IPS-20b (cell line): ENCODE data around the gene CRIM1.

Experiments used
- H3K27ac ChIP-seq: one replicate; pipeline ENCODE4 v1.5.1; 2013; ENCODE audit warnings: low read length
- H3K27me3 ChIP-seq: 2 replicates; pipeline ENCODE4 v1.6.1; 2013; ENCODE audit warnings: mild to moderate bottlenecking, low read length, inconsistent platforms; ENCODE audit not compliant: insufficient read depth
- H3K36me3 ChIP-seq: 2 replicates; pipeline ENCODE4 v1.6.1; 2013; ENCODE audit warnings: low read depth, mild to moderate bottlenecking, inconsistent platforms, low read length, moderate library complexity; ENCODE audit not compliant: insufficient read depth
- H3K4me1 ChIP-seq: 2 replicates; pipeline ENCODE4 v1.6.1; 2013; ENCODE audit warnings: mild to moderate bottlenecking, control low read depth, inconsistent platforms, low read length, moderate library complexity; ENCODE audit not compliant: insufficient read depth
- H3K4me3 ChIP-seq: 2 replicates; pipeline ENCODE4 v1.5.1; 2013; ENCODE audit warnings: mild to moderate bottlenecking, low read length, inconsistent platforms
- H3K9ac ChIP-seq: 2 replicates; pipeline ENCODE4 v1.6.1; 2013; ENCODE audit warnings: low read depth, mild to moderate bottlenecking, inconsistent platforms, low read length, moderate library complexity
- H3K9me3 ChIP-seq: 2 replicates; pipeline ENCODE4 v1.6.1; 2013; ENCODE audit warnings: mild to moderate bottlenecking, low read depth, low read length, inconsistent platforms; ENCODE audit not compliant: insufficient read depth

The CRIM1 gene

GRCh38 chr2:36520431-36520830 is 164.9 kb downstream of the CRIM1 start:
- no peak overlapping the region for H3K27ac ChIP-seq
- H3K4me1 ChIP-seq = no peaks in the 10 kb centered on the region
- no peak overlapping the region for H3K9ac ChIP-seq
- no peaks in the 10 kb centered on the region for H3K9me3 ChIP-seq
- H3K4me3 ChIP-seq = no peak overlapping the region
- peaks cover 82% of the 10 kb centered on the region for H3K36me3 ChIP-seq
- no peaks in the 10 kb centered on the region for H3K27me3 ChIP-seq

GRCh38 chr2:36523153-36523552 is 167.6 kb downstream of the CRIM1 start:
- H3K27ac ChIP-seq = no peak overlapping the region
- H3K4me3 ChIP-seq = no peak overlapping the region
- no peaks in the 10 kb centered on the region for H3K9me3 ChIP-seq
- H3K27me3 ChIP-seq = no peaks in the 10 kb centered on the region
- H3K4me1 ChIP-seq = no peaks in the 10 kb centered on the region
- no peak overlapping the region for H3K9ac ChIP-seq
- H3K36me3 ChIP-seq = peaks cover 59% of the 10 kb centered on the region

GRCh38 chr2:36525245-36525644 is 169.7 kb downstream of the CRIM1 start:
- Histone ChIP-seq H3K27ac (no peak overlapping the region), H3K4me1 (peaks cover 7% of the 10 kb centered on the region; the same call in 1 of the 2 replicates), H3K4me3 (no peak overlapping the region), H3K27me3 (no peaks in the 10 kb centered on the region), H3K9ac (no peak overlapping the region), H3K36me3 (peaks cover 41% of the 10 kb centered on the region), H3K9me3 (no peaks in the 10 kb centered on the region)

GRCh38 chr2:36526226-36526625 is 170.6 kb downstream of the CRIM1 start:
- Histone ChIP-seq H3K4me3 (no peak overlapping the region), H3K36me3 (peaks cover 34% of the 10 kb centered on the region), H3K27ac (no peak overlapping the region)

GRCh38 chr2:36528274-36528673 is 172.7 kb downstream of the CRIM1 start:
- Histone ChIP-seq H3K9me3 (no peaks in the 10 kb centered on the region), H3K9ac (no peak overlapping the region), H3K27me3 (no peaks in the 10 kb centered on the region), H3K4me1 (peaks cover 7% of the 10 kb centered on the region; the same call in 1 of the 2 replicates), H3K4me3 (no peak overlapping the region), H3K36me3 (peaks cover 15% of the 10 kb centered on the region), H3K27ac (no peak overlapping the region)

More at GRCh38 chr2:36526226-36526625, 170.6 kb downstream of the CRIM1 start:
- Histone ChIP-seq H3K9me3 (no peaks in the 10 kb centered on the region), H3K9ac (no peak overlapping the region), H3K27me3 (no peaks in the 10 kb centered on the region), H3K4me1 (peaks cover 7% of the 10 kb centered on the region; the same call in 1 of the 2 replicates)

- Histone ChIP-seq H3K27ac (no peak overlapping the region), H3K9ac (no peak overlapping the region), H3K4me3 (no peak overlapping the region), H3K36me3 (0 out of 2 replicates have a peak, but pooled peaks cover 9% of the 10 kb centered on the region), H3K9me3 (no peaks in the 10 kb centered on the region), H3K4me1 (peaks cover 7% of the 10 kb centered on the region; the same call in 1 of the 2 replicates), H3K27me3 (no peaks in the 10 kb centered on the region)
Observed at GRCh38 chr2:36528766-36529392, 173.3 kb downstream of the CRIM1 start.

- H3K4me3 ChIP-seq = no peak overlapping the region
- no peak overlapping the region; the same call in 1 of the 2 replicates for H3K9ac ChIP-seq
- no peak overlapping the region for H3K27ac ChIP-seq
- 0 out of 2 replicates have a peak, but pooled peaks cover 7% of the 10 kb centered on the region for H3K36me3 ChIP-seq
- peaks cover 7% of the 10 kb centered on the region; the same call in 1 of the 2 replicates for H3K4me1 ChIP-seq
- H3K9me3 ChIP-seq = no peaks in the 10 kb centered on the region
- no peaks in the 10 kb centered on the region for H3K27me3 ChIP-seq
Observed at GRCh38 chr2:36530178-36530982, 174.8 kb downstream of the CRIM1 start.

GRCh38 chr2:36530983-36531354 is 175.4 kb downstream of the CRIM1 start:
- H3K4me3 ChIP-seq = no peak overlapping the region
- no peak overlapping the region for H3K27ac ChIP-seq
- no peaks in the 10 kb centered on the region for H3K9me3 ChIP-seq
- 0 out of 2 replicates have a peak, but pooled peaks cover 7% of the 10 kb centered on the region for H3K36me3 ChIP-seq
- no peak overlapping the region; the same call in 1 of the 2 replicates for H3K9ac ChIP-seq
- peaks cover 7% of the 10 kb centered on the region; the same call in 1 of the 2 replicates for H3K4me1 ChIP-seq
- no peaks in the 10 kb centered on the region for H3K27me3 ChIP-seq

- Histone ChIP-seq H3K36me3 (peaks cover 29% of the 10 kb centered on the region), H3K9ac (no peak overlapping the region), H3K9me3 (no peaks in the 10 kb centered on the region), H3K27ac (no peak overlapping the region), H3K4me3 (no peak overlapping the region), H3K4me1 (no peaks in the 10 kb centered on the region), H3K27me3 (no peaks in the 10 kb centered on the region)
Observed at GRCh38 chr2:36534275-36534799, 178.8 kb downstream of the CRIM1 start.

GRCh38 chr2:36535099-36535498 is 179.5 kb downstream of the CRIM1 start:
- H3K36me3 ChIP-seq = peaks cover 35% of the 10 kb centered on the region
- H3K9ac ChIP-seq = no peak overlapping the region
- H3K27ac ChIP-seq = no peak overlapping the region
- no peaks in the 10 kb centered on the region for H3K27me3 ChIP-seq
- H3K4me1 ChIP-seq = no peaks in the 10 kb centered on the region
- H3K9me3 ChIP-seq = no peaks in the 10 kb centered on the region
- H3K4me3 ChIP-seq = no peak overlapping the region

GRCh38 chr2:36536776-36537175 is 181.2 kb downstream of the CRIM1 start:
- no peak overlapping the region for H3K9ac ChIP-seq
- H3K27ac ChIP-seq = no peak overlapping the region
- H3K36me3 ChIP-seq = peaks cover 51% of the 10 kb centered on the region
- H3K4me3 ChIP-seq = no peak overlapping the region
- H3K9me3 ChIP-seq = no peaks in the 10 kb centered on the region
- H3K4me1 ChIP-seq = no peaks in the 10 kb centered on the region
- no peaks in the 10 kb centered on the region for H3K27me3 ChIP-seq
